ENCODE results near the gene MBP. TPM values are rescaled to one million over a fixed set of nuclear protein-coding genes. Genes with fewer than 3 reads are reported as not detected.

Gene MBP
- total RNA-seq, 2 donors from 2014 or later, result 43.0 to 65.8 TPM

GRCh38 chr18:77035380-77036187 lies 97.0 kb downstream of the MBP start:
- H3K27me3 ChIP-seq, result no peaks in the 10 kb centered on the region
- H3K9ac ChIP-seq (ENCODE audit: low read depth in 2 of 2, low read length in 2 of 2), result no peak overlapping the region
- H3K27ac ChIP-seq, result no peak overlapping the region
- no peaks in the 10 kb centered on the region for H3K9me3 ChIP-seq
- intact Hi-C loops (cut with DNase I), result no loop called here
- no peaks in the 10 kb centered on the region for H3K4me1 ChIP-seq
- TF ChIP-seq CTCF (IDR thresholded peaks at IDR 0.05), result no peak
- no peak for DNase-seq
- H3K36me3 ChIP-seq, result no peaks in the 10 kb centered on the region
- no peak overlapping the region for H3K4me3 ChIP-seq

GRCh38 chr18:77033575-77033974 lies 99.0 kb downstream of the MBP start:
- Histone ChIP-seq H3K4me1 (no peaks in the 10 kb centered on the region), H3K9ac (ENCODE audit: low read depth in 2 of 2, low read length in 2 of 2) (no peak overlapping the region), H3K4me3 (no peak overlapping the region), H3K27ac (no peak overlapping the region), H3K27me3 (no peaks in the 10 kb centered on the region), H3K36me3 (no peaks in the 10 kb centered on the region), H3K9me3 (no peaks in the 10 kb centered on the region)
- intact Hi-C loops (cut with DNase I), result no loop called here
- no peak for DNase-seq
- TF ChIP-seq CTCF (IDR thresholded peaks at IDR 0.05), result no peak

GRCh38 chr18:77032181-77032701 lies 100.3 kb downstream of the MBP start:
- Histone ChIP-seq H3K27ac (no peak overlapping the region), H3K36me3 (no peaks in the 10 kb centered on the region), H3K4me1 (no peaks in the 10 kb centered on the region), H3K4me3 (no peak overlapping the region), H3K27me3 (no peaks in the 10 kb centered on the region), H3K9ac (ENCODE audit: low read depth in 2 of 2, low read length in 2 of 2) (no peak overlapping the region), H3K9me3 (no peaks in the 10 kb centered on the region)
- DNase-seq, result no peak
- intact Hi-C loops (cut with DNase I), result no loop called here
- no peak for TF ChIP-seq CTCF (IDR thresholded peaks at IDR 0.05)

- DNase-seq, result no peak
- intact Hi-C loops (cut with DNase I), result no loop called here
- no peaks in the 10 kb centered on the region for H3K4me1 ChIP-seq
- H3K4me3 ChIP-seq, result no peak overlapping the region
- no peak overlapping the region for H3K9ac ChIP-seq (ENCODE audit: low read depth in 2 of 2, low read length in 2 of 2)
- no peak for TF ChIP-seq CTCF (IDR thresholded peaks at IDR 0.05)
- H3K27me3 ChIP-seq, result no peaks in the 10 kb centered on the region
- no peaks in the 10 kb centered on the region for H3K36me3 ChIP-seq
- no peaks in the 10 kb centered on the region for H3K9me3 ChIP-seq
- H3K27ac ChIP-seq, result no peak overlapping the region
These were observed 100.9 kb downstream of the MBP start for GRCh38 chr18:77031662-77032061.

- H3K9me3 ChIP-seq, result no peaks in the 10 kb centered on the region
- no peak overlapping the region for H3K4me3 ChIP-seq
- H3K27me3 ChIP-seq, result no peaks in the 10 kb centered on the region
- H3K27ac ChIP-seq, result no peak overlapping the region
- DNase-seq, result no peak
- intact Hi-C loops (cut with DNase I), result no loop called here
- no peaks in the 10 kb centered on the region for H3K4me1 ChIP-seq
- TF ChIP-seq CTCF (IDR thresholded peaks at IDR 0.05), result no peak
- no peak overlapping the region for H3K9ac ChIP-seq (ENCODE audit: low read depth in 2 of 2, low read length in 2 of 2)
- no peaks in the 10 kb centered on the region for H3K36me3 ChIP-seq
These were observed 102.4 kb downstream of the MBP start for GRCh38 chr18:77030201-77030600.
